ENCODE results near the gene HOMER2.

- TF ChIP-seq CTCF (conservative IDR thresholded peaks at IDR 0.05; ENCODE audit: low read length) (no peak), EZH2phosphoT487 (IDR thresholded peaks at IDR 0.05; ENCODE audit: borderline replicate concordance, low read depth, low read length) (no peak)
Observed at GRCh38 chr15:82870727-82871320, 81.7 kb downstream of the HOMER2 start.
